ENCODE data around the gene CFAP52. TPM values are rescaled to one million over a fixed set of nuclear protein-coding genes. Genes with fewer than 3 reads are reported as not detected.
"Not testable (repeated sequence)": the region's sequence is repeated elsewhere in the genome, so short reads cannot be mapped to it uniquely, and the experiment has no call there.

The CFAP52 gene
- total RNA-seq, 1 donor from 2014 or later: not detected

DNA sequence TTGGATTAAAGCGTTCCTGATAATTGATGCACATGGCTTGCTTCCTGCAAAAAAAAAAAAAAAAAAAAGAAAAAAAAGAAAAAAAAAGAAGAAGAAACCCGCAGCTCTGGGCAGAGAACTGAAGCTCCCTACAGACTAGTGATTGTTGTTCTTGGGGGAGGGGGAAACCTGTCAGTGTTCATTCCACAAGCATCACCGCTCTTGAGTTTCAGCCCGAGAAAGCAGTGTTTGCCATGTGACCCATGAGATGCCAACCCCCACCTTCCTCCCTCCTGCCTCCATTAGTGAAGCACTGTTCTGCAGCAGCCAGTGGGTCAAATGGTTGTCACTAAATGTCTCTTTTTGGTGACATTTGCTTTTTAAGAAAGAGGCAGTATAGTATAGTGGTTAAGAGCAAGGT lies 70.6 kb downstream of the CFAP52 start:
- DNase-seq: no peak

DNA sequence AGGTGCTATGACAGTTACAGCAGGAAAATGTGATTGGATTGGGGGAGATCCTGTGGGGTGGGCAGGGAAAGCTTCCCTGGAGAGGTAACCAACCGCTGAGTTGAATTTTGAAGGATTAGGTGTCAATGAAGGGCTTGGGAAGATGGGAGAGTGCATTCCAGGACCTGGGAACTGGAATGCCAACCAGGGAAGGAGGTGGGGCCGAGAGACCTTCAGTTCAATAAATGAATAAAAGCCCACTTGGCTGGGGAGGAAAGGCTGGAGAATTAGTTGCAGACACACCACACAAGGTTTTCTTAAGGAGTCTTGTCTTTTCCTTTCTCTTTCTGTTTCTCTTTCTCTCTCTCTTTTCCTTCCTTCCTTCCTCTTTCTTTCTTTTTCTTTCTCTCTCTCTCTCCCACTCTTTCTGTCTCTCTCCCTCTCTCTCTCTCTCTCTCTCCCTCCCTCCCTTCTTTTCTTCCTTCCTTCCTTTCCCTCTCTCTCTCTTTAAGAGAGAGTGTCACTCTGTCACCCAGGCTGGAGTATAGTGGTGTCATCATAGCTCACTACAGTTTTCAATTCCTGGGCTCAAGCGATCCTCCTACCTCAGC lies 72.2 kb downstream of the CFAP52 start:
- no peak for DNase-seq

DNA sequence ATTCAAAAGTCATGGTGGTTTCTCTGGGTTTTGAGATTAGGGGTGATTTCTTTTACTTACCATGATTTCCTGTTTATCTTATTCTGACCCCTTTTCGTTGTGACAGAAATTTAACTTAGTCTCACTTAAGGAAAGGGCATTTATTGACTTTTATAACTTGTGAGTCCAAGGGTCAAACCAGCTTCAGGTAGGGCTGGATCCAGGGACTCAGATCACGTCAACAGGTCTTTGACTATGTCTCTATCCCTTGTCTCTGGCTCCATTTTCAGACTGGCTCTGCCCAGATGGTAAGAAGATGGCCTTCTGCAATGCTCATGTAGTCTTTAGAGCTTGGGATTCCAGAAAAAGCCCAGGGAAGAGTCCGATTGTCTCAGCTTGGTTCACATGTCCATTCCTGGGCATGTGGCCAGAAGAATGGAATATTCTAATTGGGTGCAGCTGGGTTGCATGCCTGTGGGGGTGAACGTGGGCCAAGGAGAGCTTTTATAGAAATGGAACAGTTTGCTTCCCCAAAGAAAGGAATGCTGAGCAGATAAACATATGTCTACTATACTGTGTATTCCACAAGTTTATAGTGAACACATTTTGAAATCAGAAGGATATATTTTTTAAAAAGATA lies 82.3 kb downstream of the CFAP52 start:
- DNase-seq: peak; percentile 64

DNA sequence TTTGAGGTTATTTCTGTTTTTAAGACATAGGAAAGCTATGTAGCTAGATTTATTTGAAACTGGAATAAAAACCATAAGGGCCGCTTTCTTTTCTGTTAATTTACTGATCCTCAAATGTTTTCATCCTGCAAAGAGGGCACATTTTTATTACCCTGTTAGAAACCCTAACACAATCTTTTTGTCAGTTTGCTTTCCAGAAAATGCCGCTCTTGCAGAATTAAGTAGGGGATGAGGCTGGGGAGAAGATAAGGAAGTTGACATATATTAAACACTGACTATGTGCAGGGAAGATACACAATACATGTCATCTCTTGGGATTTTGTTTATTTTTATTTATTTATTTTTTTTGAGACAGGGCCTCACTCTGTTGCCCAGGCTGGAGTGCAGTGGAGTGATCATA lies 84.6 kb downstream of the CFAP52 start:
- no peak for DNase-seq

DNA sequence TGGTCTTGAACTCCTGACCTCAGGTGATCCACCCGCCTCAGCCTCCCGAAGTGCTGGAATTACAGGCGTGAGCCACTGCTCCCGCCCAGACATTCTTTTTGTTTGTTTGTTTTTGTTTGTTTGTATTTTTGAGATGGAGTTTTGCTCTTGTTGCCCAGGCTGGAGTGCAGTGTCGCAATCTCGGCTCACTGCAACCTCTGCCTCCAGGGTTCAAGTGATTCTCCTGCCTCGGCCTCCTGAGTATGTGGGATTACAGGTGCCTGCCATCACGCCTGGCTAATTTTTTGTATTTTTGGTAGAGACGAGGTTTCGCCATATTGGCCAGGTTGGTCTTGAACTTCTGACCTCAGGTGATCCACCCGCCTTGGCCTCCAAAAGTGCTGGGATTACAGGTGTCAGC lies 87.1 kb downstream of the CFAP52 start:
- not testable (repeated sequence) for DNase-seq

DNA sequence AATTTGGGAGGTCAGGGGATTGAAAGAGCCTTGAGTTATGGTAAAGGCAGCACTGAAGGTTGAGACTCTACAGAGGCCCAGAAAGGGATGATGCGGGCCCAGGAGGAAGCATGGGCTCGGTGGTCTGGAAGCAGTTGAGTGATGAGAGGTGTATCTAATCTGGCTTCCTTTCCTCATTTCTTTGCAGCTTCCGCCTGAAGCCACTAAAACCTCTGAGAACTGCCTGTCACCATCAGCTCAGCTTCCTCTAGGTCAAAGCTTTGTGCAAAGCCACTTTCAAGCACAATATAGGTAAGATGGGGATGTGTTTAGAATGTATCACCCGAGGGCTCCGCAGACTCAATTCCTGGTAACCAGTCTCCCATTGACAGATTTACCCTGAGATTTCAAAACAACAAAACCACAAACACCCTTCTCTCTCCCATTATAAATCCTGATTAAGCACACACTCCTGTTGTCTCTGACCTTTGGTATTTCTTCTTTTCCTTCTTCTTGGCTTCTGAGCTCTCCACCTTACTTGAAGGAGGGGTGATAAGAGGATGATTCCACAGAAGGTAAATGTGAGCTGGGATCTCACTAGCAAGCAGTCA lies 90.1 kb downstream of the CFAP52 start:
- no peak for DNase-seq

DNA sequence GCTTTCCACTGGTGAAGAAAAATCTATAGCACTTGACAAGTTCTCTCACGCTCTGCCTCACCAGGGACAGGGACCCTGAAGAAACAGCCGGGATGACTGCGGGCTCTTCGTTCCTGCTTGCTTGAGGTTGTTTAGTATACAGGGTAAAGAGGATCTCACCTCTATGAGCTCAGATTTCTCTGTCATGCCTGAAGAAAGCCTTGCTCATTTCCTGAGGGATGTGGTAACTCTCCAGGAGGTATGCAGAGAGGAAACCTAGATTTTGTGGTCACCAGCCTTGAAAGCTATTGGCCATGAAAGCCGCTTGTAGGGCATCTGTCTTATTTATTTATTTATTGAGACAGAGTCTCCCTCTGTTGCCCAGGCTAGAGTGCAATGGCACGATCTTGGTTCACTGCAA lies 92.1 kb downstream of the CFAP52 start:
- DNase-seq: no peak

DNA sequence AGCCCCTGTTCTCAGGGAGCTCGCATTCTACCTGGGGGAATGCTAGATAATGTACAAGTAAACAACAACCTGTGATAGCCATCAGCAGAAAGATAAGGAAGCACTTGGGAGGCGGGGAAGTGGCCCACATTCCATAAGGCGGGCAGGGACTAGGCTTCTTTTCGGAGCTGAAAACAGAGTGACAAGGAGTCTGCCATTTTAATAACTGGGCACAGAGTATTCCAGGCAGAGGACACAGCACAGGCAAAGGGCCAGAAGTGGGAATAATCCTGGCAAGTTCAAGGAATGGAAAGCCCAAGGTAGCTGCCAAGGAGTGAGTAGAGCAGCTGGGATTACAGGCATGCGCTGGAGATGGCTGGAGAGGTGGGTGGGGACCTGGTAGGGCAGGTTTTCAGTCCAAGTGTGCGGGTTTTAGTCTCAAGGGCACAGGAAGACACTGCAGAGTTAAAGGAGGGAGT lies 93.1 kb downstream of the CFAP52 start:
- DNase-seq: no peak

DNA sequence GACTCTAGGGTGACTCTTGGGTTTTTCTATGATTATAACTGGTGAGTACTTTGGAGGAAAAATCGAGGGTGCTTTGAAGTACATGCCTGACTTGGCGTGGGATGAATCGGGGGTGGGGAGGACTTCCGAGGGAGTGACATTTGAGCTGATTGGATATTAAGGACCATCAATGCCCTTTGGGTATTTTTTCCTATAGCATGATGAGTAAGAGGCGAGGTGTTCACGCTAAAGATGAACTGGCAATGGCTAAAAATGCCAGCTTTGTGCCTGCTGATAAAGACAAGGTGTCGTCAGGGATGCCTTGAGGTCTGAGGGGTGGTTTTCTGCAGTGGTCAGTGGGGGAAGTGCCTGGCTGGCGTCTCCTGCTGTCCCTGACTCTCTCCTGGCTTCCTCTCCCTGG lies 94.2 kb downstream of the CFAP52 start:
- no peak for DNase-seq

DNA sequence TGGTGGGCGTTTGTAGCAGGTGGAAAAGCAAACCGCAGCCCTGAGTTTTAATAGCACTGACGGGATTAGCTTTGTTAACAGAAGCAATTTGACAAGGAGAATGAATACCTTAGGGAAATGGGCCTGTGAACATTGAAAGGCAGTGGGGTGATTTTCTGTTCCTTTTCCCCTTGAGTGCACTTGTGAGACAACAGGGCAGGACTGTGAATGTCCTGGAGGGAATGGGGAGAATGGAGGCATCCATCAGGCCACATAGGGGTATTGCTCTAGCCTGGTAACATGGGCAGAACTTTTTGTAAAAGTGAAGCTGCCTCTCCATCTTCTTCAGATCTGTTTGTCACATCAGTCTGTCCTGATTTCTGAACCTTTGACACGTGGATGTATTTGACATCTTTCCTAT lies 95.1 kb downstream of the CFAP52 start:
- DNase-seq: no peak

DNA sequence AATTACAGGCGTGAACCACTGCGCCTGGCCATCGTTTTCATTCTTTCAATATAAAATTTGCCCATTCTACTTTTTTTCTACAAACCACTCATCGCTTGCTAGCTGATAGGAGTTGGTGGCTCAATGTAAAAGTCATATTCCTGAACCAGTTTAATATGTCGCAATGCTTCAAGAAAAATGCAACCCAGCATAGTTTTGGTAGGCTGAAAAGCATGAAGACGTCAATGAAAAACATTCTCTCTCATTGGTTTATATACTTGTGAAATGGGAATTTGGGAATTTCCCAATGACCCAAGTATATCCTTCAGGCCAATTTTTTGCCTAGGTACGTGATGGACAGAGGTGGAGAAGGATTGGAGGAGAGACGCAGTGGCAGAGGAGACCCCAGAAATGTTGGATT lies 95.8 kb downstream of the CFAP52 start:
- no peak for DNase-seq

DNA sequence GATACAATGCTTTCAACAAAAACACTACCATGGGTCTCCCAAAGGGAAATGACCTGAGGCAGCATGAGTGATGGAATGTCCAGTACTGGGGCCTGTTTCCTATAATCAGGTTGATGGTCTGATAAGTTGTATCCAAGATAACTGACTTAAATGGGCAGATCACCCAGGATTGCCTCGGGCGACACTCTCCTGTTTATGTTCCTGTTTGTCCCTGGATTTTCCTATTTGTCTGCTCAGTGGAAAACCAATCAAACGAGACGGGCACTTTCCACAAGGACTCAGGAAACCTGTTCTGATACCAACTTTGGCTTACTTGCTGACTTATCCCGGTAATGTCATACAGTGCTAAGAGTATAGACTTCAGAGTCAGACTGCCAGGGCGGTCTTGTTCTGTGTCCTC lies 96.2 kb downstream of the CFAP52 start:
- DNase-seq: no peak

DNA sequence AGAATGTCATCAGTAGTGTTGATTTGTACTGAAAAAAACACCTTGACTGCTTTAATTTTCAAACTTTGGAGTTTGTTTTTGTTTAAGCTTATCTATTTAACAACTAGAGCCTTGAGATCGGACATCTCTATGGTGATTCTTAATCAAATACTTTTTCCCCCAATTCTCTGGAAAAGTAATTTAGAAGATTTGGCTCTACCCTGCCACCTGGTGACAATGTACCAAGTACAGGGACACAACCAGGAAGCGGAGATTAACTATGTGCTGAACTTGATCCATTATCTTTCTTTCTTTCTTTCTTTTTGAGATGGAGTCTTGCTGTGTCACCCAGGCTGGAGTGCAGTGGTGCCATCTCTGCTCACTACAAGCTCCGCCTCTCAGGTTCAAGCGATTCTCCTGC lies 99.6 kb downstream of the CFAP52 start:
- DNase-seq: no peak

DNA sequence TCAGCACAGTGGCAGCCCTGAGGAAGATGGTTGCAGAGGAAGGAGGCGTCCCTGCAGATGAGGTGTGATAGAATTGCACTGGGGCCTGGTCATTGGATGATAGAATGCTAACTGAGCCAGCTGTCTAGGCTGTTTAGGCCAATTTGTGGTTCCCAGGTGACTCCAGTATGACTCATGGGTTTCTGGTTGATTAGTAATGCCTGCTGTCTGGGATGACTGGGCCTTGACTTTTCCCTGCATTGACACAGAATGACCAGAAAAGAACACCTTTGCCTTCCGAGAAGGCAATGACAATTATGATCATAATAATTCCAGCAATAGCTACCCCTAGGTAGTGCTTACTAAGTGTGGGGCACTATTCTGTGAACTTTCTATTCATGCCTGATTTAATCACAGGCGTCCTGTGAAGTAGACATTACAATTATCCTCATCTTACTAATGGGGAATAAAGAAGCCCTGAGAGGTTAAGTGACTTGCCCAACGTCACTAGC lies 100.4 kb downstream of the CFAP52 start:
- DNase-seq: no peak

DNA sequence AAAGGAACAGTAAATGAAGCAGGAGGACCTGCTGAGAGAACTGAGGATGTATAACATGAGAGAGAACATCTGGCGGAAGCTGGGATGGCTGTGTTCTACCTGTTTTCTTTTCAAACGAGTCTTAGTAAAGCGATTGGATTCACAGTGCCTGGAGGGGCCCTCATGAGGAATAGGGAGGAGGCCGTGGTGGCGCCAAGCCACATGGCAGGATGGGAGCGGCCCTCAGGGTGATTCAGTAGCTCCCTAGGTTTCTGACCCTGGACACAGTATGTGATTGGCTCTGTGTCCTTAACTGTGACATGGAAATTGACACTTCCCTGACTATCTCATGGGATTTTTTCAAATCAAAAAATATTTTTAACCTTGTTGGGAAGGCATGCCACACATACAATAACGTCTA lies 101.0 kb downstream of the CFAP52 start:
- no peak for DNase-seq

DNA sequence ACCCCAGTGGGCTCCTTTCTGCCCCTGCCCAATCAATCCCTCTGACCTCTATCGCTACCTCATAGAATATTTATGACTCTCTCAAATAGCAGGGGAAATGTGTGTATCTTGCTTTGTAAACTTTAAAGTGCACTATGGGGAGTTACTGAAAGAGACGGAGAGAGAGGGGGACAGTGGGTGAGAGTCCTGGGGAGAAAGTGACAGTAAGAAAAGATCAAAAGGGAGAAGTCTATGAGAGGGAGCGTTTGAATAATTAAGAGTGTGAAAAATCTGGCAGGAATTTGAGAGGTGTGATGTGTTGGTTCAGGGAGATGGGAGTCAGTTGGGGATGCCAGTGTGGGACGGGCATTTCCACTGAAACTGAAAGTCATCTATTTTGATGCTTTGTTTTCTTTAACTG lies 101.5 kb downstream of the CFAP52 start:
- no peak for DNase-seq

DNA sequence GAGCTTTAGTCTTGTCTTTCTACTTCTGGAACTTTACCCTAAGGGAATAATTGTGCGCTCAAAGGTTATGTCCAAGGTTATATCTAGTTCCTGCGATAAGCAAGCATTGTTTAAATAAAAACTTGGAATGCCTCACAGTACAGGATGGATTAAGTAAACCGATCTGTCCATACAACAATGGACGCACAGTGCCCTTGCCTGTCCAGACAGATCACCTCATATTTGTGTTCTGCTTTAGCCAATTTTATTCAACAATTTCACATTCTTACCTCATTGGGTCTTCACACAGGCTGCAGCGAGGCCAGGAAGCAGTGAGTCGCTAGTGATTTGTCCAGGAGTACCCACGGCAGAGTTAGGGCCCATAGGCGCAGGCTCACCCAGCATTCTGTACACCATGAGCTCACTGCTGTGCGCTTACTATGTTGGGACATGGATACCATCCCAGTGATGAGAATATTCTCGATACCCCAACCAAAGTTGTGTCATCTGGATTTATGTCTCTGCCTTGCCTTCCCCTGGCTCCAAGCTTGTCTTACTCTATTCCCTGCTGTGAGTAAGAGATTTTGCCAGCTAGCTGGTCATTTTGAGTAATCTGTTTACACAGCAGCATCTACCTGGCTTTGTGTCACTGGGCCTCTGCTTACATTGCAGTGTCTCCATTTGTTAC lies 108.6 kb downstream of the CFAP52 start:
- DNase-seq: no peak

Other genes with a start within 250 kb of the CFAP52 start
- 52.1 TPM for gene STX8, start 822 bp upstream of the CFAP52 start, total RNA-seq
- 0.99 TPM for gene USP43, start 68.9 kb downstream of the CFAP52 start, total RNA-seq
- gene DHRS7C, start 214.9 kb downstream of the CFAP52 start, total RNA-seq: 15.9 TPM
- gene GSG1L2, start 245.4 kb downstream of the CFAP52 start, total RNA-seq: not detected
- gene GLP2R, start 249.3 kb downstream of the CFAP52 start, total RNA-seq: 0.30 TPM